GM21528 (cell line): ENCODE data around the gene RPS27.
A peak's percentile ranks its signal among the peaks of the same experiment; 100 is the strongest.
"Not testable (repeated sequence)": the region's sequence is repeated elsewhere in the genome, so short reads cannot be mapped to it uniquely, and the experiment has no call there.

Experiments used
- ATAC-seq: cut with Tn5 transposase; IDR thresholded peaks from one replicate; pipeline ENCODE4 v1.9.1; 2021; ENCODE audit warnings: mild to moderate bottlenecking, moderate library complexity; ENCODE audit not compliant: unreplicated experiment, low FRiP score

Gene RPS27

GRCh38 chr1:153960206-153960605, 30.4 kb upstream of the RPS27 start:
- no peak for ATAC-seq

- ATAC-seq, result no peak
Measured at GRCh38 chr1:153961421-153961820, 29.1 kb upstream of the RPS27 start.

GRCh38 chr1:153962088-153963029, 28.2 kb upstream of the RPS27 start:
- ATAC-seq, result no peak

GRCh38 chr1:153963030-153963849, 27.3 kb upstream of the RPS27 start, which contains the start of gene SLC39A1:
Gene SLC39A1, minus strand, starts transcription at chr1:153963537. Its CDS starts 822 bp downstream, at chr1:153962715.
- peak; percentile 48 for ATAC-seq

GRCh38 chr1:153963850-153964331, 26.7 kb upstream of the RPS27 start:
- ATAC-seq, result no peak

GRCh38 chr1:153967107-153967999, 23.2 kb upstream of the RPS27 start, which contains the start of gene CREB3L4:
Gene CREB3L4, plus strand, starts transcription at chr1:153967902. Its CDS starts 624 bp downstream, at chr1:153968526.
- peak; percentile 64 for ATAC-seq

- ATAC-seq, result no peak
Measured at GRCh38 chr1:153968000-153968363, 22.6 kb upstream of the RPS27 start.

- ATAC-seq, result no peak
Measured at GRCh38 chr1:153968408-153968807, 22.2 kb upstream of the RPS27 start.

- no peak for ATAC-seq
Measured at GRCh38 chr1:153968972-153969371, 21.6 kb upstream of the RPS27 start.

GRCh38 chr1:153970346-153970745, 20.2 kb upstream of the RPS27 start:
- ATAC-seq, result no peak

GRCh38 chr1:153973071-153973470, 17.5 kb upstream of the RPS27 start:
- ATAC-seq, result no peak

GRCh38 chr1:153973525-153973924, 17.0 kb upstream of the RPS27 start:
- ATAC-seq, result no peak

GRCh38 chr1:153976819-153977249, 13.7 kb upstream of the RPS27 start:
- ATAC-seq, result no peak

GRCh38 chr1:153977250-153978240, 13.0 kb upstream of the RPS27 start, which contains the start of gene JTB:
Gene JTB, minus strand, starts transcription at chr1:153977674. Its CDS starts 422 bp downstream, at chr1:153977252.
- ATAC-seq, result peak; percentile 60

GRCh38 chr1:153978274-153978909, 12.2 kb upstream of the RPS27 start:
- no peak for ATAC-seq

- not testable (repeated sequence) for ATAC-seq
Measured at GRCh38 chr1:153979091-153979490, 11.5 kb upstream of the RPS27 start.

GRCh38 chr1:153981735-153982134, 8.8 kb upstream of the RPS27 start:
- not testable (repeated sequence) for ATAC-seq
